ENCODE results near the gene CEP128. TPM values are rescaled to one million over a fixed set of nuclear protein-coding genes. Genes with fewer than 3 reads are reported as not detected.

Gene CEP128
- total and polyA plus RNA-seq, 7 experiments from 2014 or later: 4.2 to 22.8 (median 9.9) TPM

DNA sequence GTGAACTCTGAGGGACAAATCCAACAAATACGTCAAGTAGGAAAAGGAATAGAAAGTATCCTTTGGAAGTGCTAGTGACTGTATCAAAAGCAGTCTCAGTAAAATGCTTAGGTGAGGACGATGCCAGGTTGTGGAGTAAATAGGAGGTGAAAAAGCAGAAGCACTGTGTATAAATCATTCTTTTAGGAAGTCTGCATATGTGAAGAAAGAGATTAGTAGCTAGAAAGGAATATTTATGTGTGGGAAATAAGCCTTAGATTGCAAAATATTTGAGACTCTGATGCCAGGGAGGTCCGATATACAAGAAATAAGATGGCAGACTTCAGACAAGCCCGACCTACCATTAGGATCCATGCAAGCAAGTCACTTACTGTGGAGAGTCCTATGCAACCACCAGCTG is 7.9 kb downstream of the CEP128 start:
- Mint-ChIP-seq H3K9me3 (peaks cover 0 to 6% (median 0%) of the 10 kb centered on the region in 11 donors), H3K4me3 (no peak overlapping the region), H3K36me3 (peaks cover 2 to 32% (median 11%) of the 10 kb centered on the region in 5 donors), H3K27me3 (no peaks in the 10 kb centered on the region), H3K27ac (no peak overlapping the region), H3K4me1 (peaks cover 10 to 47% (median 18%) of the 10 kb centered on the region in 7 donors)
- H3K4me3 ChIP-seq (ENCODE audit: low read length): no peak overlapping the region
- no peak for DNase-seq
- CTCF ChIA-PET: no interaction called here
- POLR2A ChIA-PET: no interaction called here
- intact Hi-C loops (cut with micrococcal nuclease): loop anchor here in 1 of 2 donors (10.0 kb wide), 1 partner anchor 51 kb away; no protein-coding TSS in a partner anchor
- no peak overlapping the region for H3K27ac ChIP-seq (ENCODE audit: low read depth, low read length)
- no peaks in the 10 kb centered on the region for H3K27me3 ChIP-seq (ENCODE audit: control insufficient read depth in 2 of 2, insufficient read depth in 2 of 2, low read length in 2 of 2)
- ATAC-seq: no peak
- H3K36me3 ChIP-seq (ENCODE audit: control insufficient read depth in 2 of 3, insufficient read depth in 3 of 3, low read length in 3 of 3): no peaks in the 10 kb centered on the region
- peaks cover 6 to 25% of the 10 kb centered on the region in 2 donors for H3K4me1 ChIP-seq (ENCODE audit: control insufficient read depth in 2 of 2, insufficient read depth in 2 of 2, low read length in 2 of 2)
- H3K9me3 ChIP-seq (ENCODE audit: control insufficient read depth in 2 of 3, low read length in 3 of 3): no peaks in the 10 kb centered on the region

DNA sequence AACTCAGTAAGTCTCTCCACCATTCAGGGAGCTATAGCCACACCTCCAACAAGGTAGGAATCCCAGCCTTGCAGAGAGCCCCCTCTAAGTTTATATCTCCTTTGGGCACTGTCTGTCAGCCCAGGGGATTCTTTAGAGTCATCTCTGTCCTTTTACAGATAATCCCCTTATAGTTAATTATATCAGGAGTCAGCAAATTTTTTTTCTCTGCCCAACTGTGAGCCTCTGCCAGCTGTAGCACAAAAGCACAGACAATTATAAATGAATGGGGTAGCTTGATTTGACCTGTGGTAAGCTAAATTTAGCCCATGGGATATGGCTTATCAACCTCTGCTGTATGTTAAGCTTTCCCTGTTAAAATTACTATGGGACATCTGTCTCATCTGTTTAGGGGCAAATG is 8.3 kb downstream of the CEP128 start:
- CTCF ChIA-PET: no interaction called here
- H3K4me1 ChIP-seq (ENCODE audit: control insufficient read depth in 2 of 2, insufficient read depth in 2 of 2, low read length in 2 of 2): peaks cover 6 to 25% of the 10 kb centered on the region in 2 donors
- H3K4me3 ChIP-seq (ENCODE audit: low read length): no peak overlapping the region
- Mint-ChIP-seq H3K27ac (peak overlapping the region in 2 of 9 donors; percentile 28 to 61), H3K4me3 (peak overlapping the region in 1 of 10 donors; percentile 9), H3K27me3 (peaks cover 0 to 3% (median 0%) of the 10 kb centered on the region in 5 donors), H3K36me3 (peaks cover 4 to 35% (median 11%) of the 10 kb centered on the region in 5 donors), H3K9me3 (peaks cover 0 to 10% (median 0%) of the 10 kb centered on the region in 11 donors), H3K4me1 (peaks cover 10 to 47% (median 18%) of the 10 kb centered on the region in 7 donors)
- H3K36me3 ChIP-seq (ENCODE audit: control insufficient read depth in 2 of 3, insufficient read depth in 3 of 3, low read length in 3 of 3): no peaks in the 10 kb centered on the region
- H3K9me3 ChIP-seq (ENCODE audit: control insufficient read depth in 2 of 3, low read length in 3 of 3): no peaks in the 10 kb centered on the region
- no peak overlapping the region for H3K27ac ChIP-seq (ENCODE audit: low read depth, low read length)
- POLR2A ChIA-PET: no interaction called here
- ATAC-seq: no peak
- no peaks in the 10 kb centered on the region for H3K27me3 ChIP-seq (ENCODE audit: control insufficient read depth in 2 of 2, insufficient read depth in 2 of 2, low read length in 2 of 2)
- no peak for DNase-seq
- intact Hi-C loops (cut with micrococcal nuclease): loop anchor here in 1 of 2 donors (10.0 kb wide), 1 partner anchor 52 kb away; no protein-coding TSS in a partner anchor

DNA sequence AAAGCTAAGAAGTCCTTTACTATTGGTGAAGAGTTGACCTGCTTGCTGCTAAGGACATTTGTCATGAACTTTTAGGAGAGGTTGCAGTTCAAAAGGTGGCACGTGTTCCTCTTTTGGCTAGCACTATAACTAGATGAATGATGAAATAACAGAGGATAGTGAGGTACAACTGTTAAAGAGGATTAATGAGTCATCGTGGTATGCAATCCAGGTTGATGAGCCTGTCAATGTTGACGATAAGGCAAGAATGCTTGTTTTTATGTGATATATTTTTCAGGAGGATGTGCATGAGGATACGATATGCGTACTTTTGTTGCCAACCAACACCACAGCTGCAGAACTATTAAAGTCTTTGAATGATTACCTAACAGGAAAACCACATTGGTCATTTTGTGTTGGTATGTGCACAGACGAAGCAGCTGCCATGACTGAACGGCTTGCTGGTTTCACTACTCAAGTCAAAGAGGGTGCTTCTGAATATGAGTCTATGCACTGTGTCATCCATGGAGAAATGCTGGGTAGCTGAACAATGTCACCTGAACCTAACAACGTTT is 10.6 kb downstream of the CEP128 start:
- Histone ChIP-seq H3K4me1 (ENCODE audit: control insufficient read depth in 2 of 2, insufficient read depth in 2 of 2, low read length in 2 of 2) (peaks cover 6 to 25% of the 10 kb centered on the region in 2 donors), H3K27ac (ENCODE audit: low read depth, low read length) (no peak overlapping the region), H3K36me3 (ENCODE audit: control insufficient read depth in 2 of 3, insufficient read depth in 3 of 3, low read length in 3 of 3) (no peaks in the 10 kb centered on the region), H3K4me3 (ENCODE audit: low read length) (no peak overlapping the region), H3K27me3 (ENCODE audit: control insufficient read depth in 2 of 2, insufficient read depth in 2 of 2, low read length in 2 of 2) (no peaks in the 10 kb centered on the region), H3K9me3 (ENCODE audit: control insufficient read depth in 2 of 3, low read length in 3 of 3) (no peaks in the 10 kb centered on the region)
- DNase-seq: peak in 7 of 9 donors; percentile 25 to 73 (median 57)
- peak overlapping the region in 8 of 9 donors; percentile 26 to 93 (median 60) for H3K27ac Mint-ChIP-seq
- POLR2A ChIA-PET: no interaction called here
- peaks cover 0 to 6% (median 0%) of the 10 kb centered on the region in 5 donors for H3K27me3 Mint-ChIP-seq
- peaks cover 7 to 48% (median 17%) of the 10 kb centered on the region in 5 donors for H3K36me3 Mint-ChIP-seq
- H3K4me1 Mint-ChIP-seq: peaks cover 10 to 63% (median 18%) of the 10 kb centered on the region in 7 donors
- peak; percentile 87 for ATAC-seq
- intact Hi-C loops (cut with micrococcal nuclease): loop anchor here in 1 of 2 donors (1.0 to 10.0 kb wide), 4 partner anchors 10 to 54 kb away; partner anchors contain the start of genes CEP128 and TSHR
- CTCF ChIA-PET: no interaction called here
- H3K4me3 Mint-ChIP-seq: peak overlapping the region in 9 of 10 donors; percentile 2 to 84 (median 43)
- H3K9me3 Mint-ChIP-seq: peaks cover 0 to 13% (median 3%) of the 10 kb centered on the region in 11 donors

DNA sequence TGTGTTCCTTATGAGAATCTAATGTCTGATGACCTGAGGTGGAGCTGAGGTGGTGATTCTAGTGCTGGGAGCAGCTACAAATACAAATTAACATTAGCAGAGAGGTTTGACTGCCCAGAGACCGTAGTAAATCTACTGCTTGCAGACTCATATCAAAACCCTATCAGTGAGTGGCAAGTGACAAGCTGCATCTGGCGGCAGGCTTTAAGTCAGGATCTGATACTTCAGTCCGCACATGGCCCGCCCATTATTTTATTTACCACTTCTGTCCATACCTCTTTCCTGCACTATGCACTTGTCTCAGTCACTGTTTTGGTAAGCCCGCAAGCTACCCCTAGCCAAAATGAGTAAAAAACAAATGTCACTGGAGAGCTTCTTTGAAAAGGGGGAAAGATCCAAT is 11.4 kb downstream of the CEP128 start:
- ChIA-PET POLR2A (no interaction called here), CTCF (interaction anchor here (0.7 kb wide), 1 partner anchor 11 kb away, joined by 3 read pairs; no protein-coding TSS in a partner anchor)
- Histone ChIP-seq H3K36me3 (ENCODE audit: control insufficient read depth in 2 of 3, insufficient read depth in 3 of 3, low read length in 3 of 3) (no peaks in the 10 kb centered on the region), H3K27ac (ENCODE audit: low read depth, low read length) (no peak overlapping the region), H3K4me1 (ENCODE audit: control insufficient read depth in 2 of 2, insufficient read depth in 2 of 2, low read length in 2 of 2) (peaks cover 6 to 25% of the 10 kb centered on the region in 2 donors), H3K9me3 (ENCODE audit: control insufficient read depth in 2 of 3, low read length in 3 of 3) (no peaks in the 10 kb centered on the region), H3K27me3 (ENCODE audit: control insufficient read depth in 2 of 2, insufficient read depth in 2 of 2, low read length in 2 of 2) (no peaks in the 10 kb centered on the region), H3K4me3 (ENCODE audit: low read length) (no peak overlapping the region)
- Mint-ChIP-seq H3K9me3 (peaks cover 0 to 13% (median 3%) of the 10 kb centered on the region in 11 donors), H3K4me1 (peaks cover 10 to 68% (median 18%) of the 10 kb centered on the region in 7 donors), H3K27ac (peak overlapping the region in 4 of 9 donors; percentile 21 to 93 (median 58)), H3K36me3 (peaks cover 8 to 56% (median 18%) of the 10 kb centered on the region in 5 donors), H3K4me3 (peak overlapping the region in 3 of 10 donors; percentile 11 to 84 (median 12)), H3K27me3 (peaks cover 0 to 6% (median 0%) of the 10 kb centered on the region in 5 donors)
- no peak for ATAC-seq
- intact Hi-C loops (cut with micrococcal nuclease): loop anchor here in 1 of 2 donors (10.0 kb wide), 1 partner anchor 55 kb away; no protein-coding TSS in a partner anchor
- DNase-seq: no peak

DNA sequence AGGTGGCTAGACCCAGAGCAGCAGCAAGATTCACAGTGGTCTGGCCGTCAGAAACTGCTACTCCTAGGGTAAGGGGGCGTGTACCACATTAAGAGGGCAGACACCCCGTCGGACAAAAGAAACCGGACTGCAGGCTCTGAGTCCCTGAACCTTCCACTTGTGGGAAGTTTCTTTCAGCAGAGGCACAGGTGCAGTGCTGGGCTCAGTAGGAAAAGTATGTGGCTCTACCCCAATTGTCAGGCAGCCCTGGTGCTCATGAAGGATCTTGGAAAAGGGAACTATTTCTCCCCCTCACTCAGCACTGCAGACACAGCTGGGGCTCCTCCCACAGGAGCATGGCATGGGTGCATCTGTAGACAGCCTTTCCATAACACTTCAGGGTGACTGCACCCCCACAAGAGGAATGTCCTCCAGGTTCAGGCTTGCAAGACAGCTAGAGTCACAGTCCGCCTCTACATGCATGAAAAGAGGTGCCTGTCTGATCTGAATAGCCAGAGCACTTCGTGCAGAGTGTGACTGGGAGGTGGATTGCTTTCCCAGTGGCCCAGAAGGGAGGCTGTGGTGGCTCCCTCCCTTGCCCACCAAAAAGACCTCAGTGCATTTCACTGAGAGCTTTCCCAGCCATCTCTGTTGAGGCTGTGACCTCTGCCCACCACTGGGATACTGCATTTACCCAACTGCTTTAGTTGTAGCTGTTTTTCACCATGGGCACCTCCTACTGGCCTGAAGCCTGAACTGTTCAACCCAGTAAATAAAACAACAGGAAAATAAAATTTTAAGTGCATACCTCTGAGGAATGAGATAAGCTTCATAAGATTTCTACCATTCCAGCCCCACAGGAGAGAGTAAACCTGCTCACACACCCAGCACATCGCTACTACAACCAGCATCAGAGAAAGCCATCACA is 14.2 kb downstream of the CEP128 start:
- Histone ChIP-seq H3K4me1 (ENCODE audit: control insufficient read depth in 2 of 2, insufficient read depth in 2 of 2, low read length in 2 of 2) (peaks cover 6 to 25% of the 10 kb centered on the region in 2 donors), H3K4me3 (ENCODE audit: low read length) (no peak overlapping the region), H3K9me3 (ENCODE audit: control insufficient read depth in 2 of 3, low read length in 3 of 3) (no peaks in the 10 kb centered on the region), H3K27ac (ENCODE audit: low read depth, low read length) (no peak overlapping the region), H3K36me3 (ENCODE audit: control insufficient read depth in 2 of 3, insufficient read depth in 3 of 3, low read length in 3 of 3) (no peaks in the 10 kb centered on the region), H3K27me3 (ENCODE audit: control insufficient read depth in 2 of 2, insufficient read depth in 2 of 2, low read length in 2 of 2) (no peaks in the 10 kb centered on the region)
- ChIA-PET POLR2A (no interaction called here), CTCF (no interaction called here)
- Mint-ChIP-seq H3K27ac (peak overlapping the region in 2 of 9 donors; percentile 7 to 43), H3K9me3 (peaks cover 0 to 16% (median 3%) of the 10 kb centered on the region in 11 donors), H3K4me3 (no peak overlapping the region), H3K4me1 (peaks cover 0 to 56% (median 18%) of the 10 kb centered on the region in 7 donors), H3K36me3 (peaks cover 7 to 57% (median 24%) of the 10 kb centered on the region in 5 donors), H3K27me3 (peaks cover 0 to 6% (median 0%) of the 10 kb centered on the region in 5 donors)
- ATAC-seq: no peak
- intact Hi-C loops (cut with micrococcal nuclease): no loop called here
- DNase-seq: no peak

DNA sequence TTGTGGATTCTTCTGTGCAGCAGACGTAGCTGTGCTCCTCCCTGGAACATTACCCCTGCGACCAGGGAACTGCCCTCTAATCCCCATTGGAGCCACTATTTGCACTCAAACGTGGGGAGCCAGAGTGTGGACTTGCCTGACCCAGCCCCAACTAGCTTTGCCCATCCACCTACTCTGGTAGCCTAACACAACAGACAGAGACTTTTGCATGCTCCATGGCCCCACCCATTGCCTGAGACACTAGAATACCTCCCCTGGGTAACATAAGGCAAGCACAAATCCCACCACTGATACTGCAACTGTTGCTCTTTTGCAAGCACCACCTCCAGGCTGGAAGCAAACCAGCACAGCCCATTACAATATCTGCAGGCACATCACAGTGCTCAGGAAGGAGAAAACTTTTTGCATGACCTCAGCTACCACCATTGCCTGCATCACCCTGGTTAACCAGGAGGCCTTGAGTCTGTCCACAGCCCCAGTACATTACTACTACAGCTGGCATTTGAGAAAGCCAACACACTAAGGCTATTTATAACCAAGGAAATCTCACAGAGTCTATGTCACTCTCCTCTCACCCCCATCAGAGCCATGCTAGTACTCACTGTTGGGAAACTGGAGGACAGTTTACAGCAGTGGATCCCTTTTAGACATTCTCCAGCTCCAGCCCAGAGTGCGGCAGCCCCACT is 15.0 kb downstream of the CEP128 start:
- ChIA-PET POLR2A (no interaction called here), CTCF (interaction anchor here (0.6 kb wide), 1 partner anchor 14 kb away, joined by 3 read pairs; no protein-coding TSS in a partner anchor)
- Histone ChIP-seq H3K4me3 (ENCODE audit: low read length) (no peak overlapping the region), H3K27ac (ENCODE audit: low read depth, low read length) (no peak overlapping the region), H3K9me3 (ENCODE audit: control insufficient read depth in 2 of 3, low read length in 3 of 3) (no peaks in the 10 kb centered on the region), H3K27me3 (ENCODE audit: control insufficient read depth in 2 of 2, insufficient read depth in 2 of 2, low read length in 2 of 2) (no peaks in the 10 kb centered on the region), H3K4me1 (ENCODE audit: control insufficient read depth in 2 of 2, insufficient read depth in 2 of 2, low read length in 2 of 2) (peaks cover 6 to 17% of the 10 kb centered on the region in 2 donors), H3K36me3 (ENCODE audit: control insufficient read depth in 2 of 3, insufficient read depth in 3 of 3, low read length in 3 of 3) (no peaks in the 10 kb centered on the region)
- ATAC-seq (no peak), DNase-seq (no peak)
- H3K27me3 Mint-ChIP-seq: peaks cover 0 to 6% (median 0%) of the 10 kb centered on the region in 5 donors
- H3K9me3 Mint-ChIP-seq: peaks cover 0 to 16% (median 3%) of the 10 kb centered on the region in 11 donors
- intact Hi-C loops (cut with micrococcal nuclease): no loop called here
- peak overlapping the region in 1 of 9 donors; percentile 43 for H3K27ac Mint-ChIP-seq
- peaks cover 7 to 57% (median 24%) of the 10 kb centered on the region in 5 donors for H3K36me3 Mint-ChIP-seq
- H3K4me1 Mint-ChIP-seq: peaks cover 0 to 51% (median 14%) of the 10 kb centered on the region in 7 donors
- no peak overlapping the region for H3K4me3 Mint-ChIP-seq
